H9 (cell line): ENCODE measurements around the gene BMP5. TPM values are rescaled to one million over a fixed set of nuclear protein-coding genes. Genes with fewer than 3 reads are reported as not detected.

Experiments
- DNase-seq: peaks from one replicate; pipeline ENCODE4 v3.0.0-alpha.2; 2017
- H2AFZ ChIP-seq: one replicate; pipeline ENCODE4 v1.6.1; 2013; ENCODE audit warnings: mild to moderate bottlenecking, low read length, control low read depth, moderate library complexity
- H2AK5ac ChIP-seq: 2 replicates; pipeline ENCODE4 v1.6.1; 2013; ENCODE audit warnings: low read length, control low read depth, mixed read lengths; ENCODE audit not compliant: insufficient read length
- H2BK120ac ChIP-seq: one replicate; pipeline ENCODE4 v1.6.1; 2013; ENCODE audit warnings: low read depth, mild to moderate bottlenecking, low read length, control low read depth, inconsistent platforms; ENCODE audit not compliant: poor library complexity, severe bottlenecking
- H2BK12ac ChIP-seq: 2 replicates; pipeline ENCODE4 v1.6.1; 2013; ENCODE audit warnings: low read length, control low read depth, mixed read lengths, low read depth; ENCODE audit not compliant: insufficient read length
- H2BK15ac ChIP-seq: 2 replicates; pipeline ENCODE4 v1.6.1; 2013; ENCODE audit warnings: low read depth, low read length, control low read depth
- H2BK20ac ChIP-seq: one replicate; pipeline ENCODE4 v1.6.1; 2013; ENCODE audit warnings: low read depth, mild to moderate bottlenecking, low read length, control low read depth, inconsistent platforms; ENCODE audit not compliant: poor library complexity, severe bottlenecking
- H2BK5ac ChIP-seq: 2 replicates; pipeline ENCODE4 v1.6.1; 2013; ENCODE audit warnings: low read length, control low read depth, mixed read lengths; ENCODE audit not compliant: insufficient read length
- H3K14ac ChIP-seq: 2 replicates; pipeline ENCODE4 v1.6.1; 2013; ENCODE audit warnings: low read length, control low read depth; ENCODE audit not compliant: insufficient read depth
- H3K18ac ChIP-seq: 2 replicates; pipeline ENCODE4 v1.6.1; 2013; ENCODE audit warnings: low read depth, mild to moderate bottlenecking, mixed read lengths, low read length, control low read depth; ENCODE audit not compliant: insufficient read length
- H3K23ac ChIP-seq: 2 replicates; pipeline ENCODE4 v1.6.1; 2013; ENCODE audit warnings: low read length, control low read depth, mixed read lengths, low read depth; ENCODE audit not compliant: insufficient read length
- H3K23me2 ChIP-seq: 2 replicates; pipeline ENCODE4 v1.6.1; 2013; ENCODE audit warnings: low read depth, mild to moderate bottlenecking, mixed read lengths, low read length, control low read depth; ENCODE audit not compliant: insufficient read length, poor library complexity, severe bottlenecking
- H3K27ac ChIP-seq: 2 replicates; pipeline ENCODE4 v1.5.1; 2013; ENCODE audit warnings: low read length, control low read depth, mixed read lengths, low read depth; ENCODE audit not compliant: insufficient read length
- H3K27me3 ChIP-seq: 2 replicates; pipeline ENCODE4 v1.6.1; 2013; ENCODE audit warnings: low read length, control low read depth, inconsistent platforms; ENCODE audit not compliant: insufficient read depth
- H3K4ac ChIP-seq: 2 replicates; pipeline ENCODE4 v1.6.1; 2013; ENCODE audit warnings: low read depth, mild to moderate bottlenecking, control low read depth, inconsistent platforms, low read length, moderate library complexity
- H3K4me1 ChIP-seq: 2 replicates; pipeline ENCODE4 v1.6.1; 2013; ENCODE audit warnings: low read length, control low read depth, inconsistent platforms; ENCODE audit not compliant: insufficient read depth
- H3K4me2 ChIP-seq: 2 replicates; pipeline ENCODE4 v1.6.1; 2013; ENCODE audit warnings: low read length, control low read depth, mixed read lengths; ENCODE audit not compliant: insufficient read length, insufficient read depth
- H3K56ac ChIP-seq: 2 replicates; pipeline ENCODE4 v1.6.1; 2013; ENCODE audit warnings: low read depth, mild to moderate bottlenecking, mixed read lengths, low read length, control low read depth; ENCODE audit not compliant: insufficient read length
- H3K79me1 ChIP-seq: 2 replicates; pipeline ENCODE4 v1.6.1; 2013; ENCODE audit warnings: low read depth, mild to moderate bottlenecking, moderate library complexity, low read length, control low read depth, inconsistent platforms; ENCODE audit not compliant: insufficient read depth, poor library complexity, severe bottlenecking
- H3K79me2 ChIP-seq: 2 replicates; pipeline ENCODE4 v1.6.1; 2013; ENCODE audit warnings: low read length, control low read depth, inconsistent platforms; ENCODE audit not compliant: insufficient read depth
- H3K9ac ChIP-seq: 2 replicates; pipeline ENCODE4 v1.6.1; 2013; ENCODE audit warnings: low read length, control low read depth, mixed read lengths; ENCODE audit not compliant: insufficient read length; ENCODE audit errors: extremely low read depth
- H3K9me3 ChIP-seq: one replicate; pipeline ENCODE4 v1.6.1; 2013; ENCODE audit warnings: low read depth, low read length, inconsistent platforms; ENCODE audit not compliant: control insufficient read depth
- H3T11ph ChIP-seq: one replicate; pipeline ENCODE4 v1.6.1; 2013; ENCODE audit warnings: mild to moderate bottlenecking, low read length, control low read depth, inconsistent platforms
- H4K20me1 ChIP-seq: one replicate; pipeline ENCODE4 v1.6.1; 2013; ENCODE audit not compliant: control insufficient read depth, insufficient read length, insufficient read depth
- H4K5ac ChIP-seq: 2 replicates; pipeline ENCODE4 v1.6.1; 2013; ENCODE audit warnings: low read depth, mild to moderate bottlenecking, mixed read lengths, low read length, control low read depth; ENCODE audit not compliant: insufficient read length
- H4K8ac ChIP-seq: replicated peaks from 2 replicates; pipeline ENCODE4 v1.6.1; 2013; ENCODE audit warnings: low read length, control low read depth, mixed read lengths, low read depth; ENCODE audit not compliant: insufficient read length
- H4K91ac ChIP-seq: 2 replicates; pipeline ENCODE4 v1.6.1; 2013; ENCODE audit warnings: low read depth, mild to moderate bottlenecking, moderate library complexity, mixed read lengths, low read length, control low read depth; ENCODE audit not compliant: insufficient read length
- H3K27ac Mint-ChIP-seq, 3 experiments: 2 replicates in 2 of 3; 3 replicates in 1 of 3; pipeline ENCODE4 v1.8.0; 2020 to 2021; ENCODE audit warnings: mixed read lengths in 3 of 3, mild to moderate bottlenecking in 1 of 3, moderate library complexity in 1 of 3
- H3K27me3 Mint-ChIP-seq: 2 replicates; pipeline ENCODE4 v1.8.0; 2021; ENCODE audit warnings: low read depth, mild to moderate bottlenecking, moderate library complexity, mixed read lengths
- H3K36me3 Mint-ChIP-seq, 3 experiments: 2 replicates in 2 of 3; 3 replicates in 1 of 3; pipeline ENCODE4 v1.8.0; 2020 to 2021; ENCODE audit warnings: low read depth in 3 of 3, mixed read lengths in 3 of 3; ENCODE audit not compliant: insufficient read depth in 1 of 3
- H3K4me1 Mint-ChIP-seq, 2 experiments: 2 replicates each; pipeline ENCODE4 v1.8.0; 2020; ENCODE audit warnings: mixed read lengths in 2 of 2
- H3K4me3 Mint-ChIP-seq, 2 experiments: 2 replicates in 1 of 2; 3 replicates in 1 of 2; pipeline ENCODE4 v1.8.0; 2020 to 2021; ENCODE audit warnings: mild to moderate bottlenecking in 2 of 2, mixed read lengths in 2 of 2, moderate library complexity in 1 of 2
- H3K9me3 Mint-ChIP-seq, 2 experiments: 2 replicates in 1 of 2; 3 replicates in 1 of 2; pipeline ENCODE4 v1.8.0; 2020; ENCODE audit warnings: mild to moderate bottlenecking in 2 of 2, mixed read lengths in 2 of 2, moderate library complexity in 1 of 2
- CTCF ChIP-seq: fragments of 200-600 bp; sonication (generic); conservative IDR thresholded peaks from 3 replicates; pipeline ENCODE4 v1.8.0; 2021; ENCODE audit warnings: antibody characterized with exemption, mild to moderate bottlenecking
- whole genome bisulfite sequencing: extraction: QIAGEN DNeasy Blood & Tissue Kit; methylation state at CpG from one replicate; pipeline ENCODE4 v1.1.7; 2013; ENCODE audit warnings: missing lambda C conversion rate, low lambda C conversion rate, mixed read lengths; ENCODE audit not compliant: insufficient read length; ENCODE audit errors: extremely low coverage; 5-methylcytosine and 5-hydroxymethylcytosine counted together
- total RNA-seq: library from RNA; stranded (reverse); gene quantifications from 2 replicates; pipeline ENCODE4 v1.2.1, GENCODE V29; 2021

Gene BMP5
- total RNA-seq, 1 experiment from 2014 or later: not detected

GRCh38 chr6:55782275-55782674, 93.1 kb downstream of the BMP5 start:
- Histone ChIP-seq H3K14ac (no peak overlapping the region), H2BK5ac (no peak overlapping the region), H3K23ac (no peak overlapping the region), H3K79me2 (no peaks in the 10 kb centered on the region), H4K8ac (no peak overlapping the region), H3K4me1 (peaks cover 3% of the 10 kb centered on the region; the same call in 1 of the 2 replicates), H3K4me2 (peak overlapping the region; percentile 42), H4K5ac (no peak overlapping the region), H4K20me1 (no peaks in the 10 kb centered on the region), H3K18ac (no peak overlapping the region), H2AFZ (no peak overlapping the region), H3K79me1 (no peaks in the 10 kb centered on the region), H2AK5ac (no peak overlapping the region), H3K23me2 (no peaks in the 10 kb centered on the region), H2BK20ac (no peak overlapping the region), H3K27me3 (no peaks in the 10 kb centered on the region), H2BK120ac (no peak overlapping the region), H3K27ac (no peak overlapping the region), H3K9ac (no peak overlapping the region), H4K91ac (no peak overlapping the region), H3K4ac (no peak overlapping the region), H3K56ac (no peak overlapping the region), H2BK15ac (no peak overlapping the region), H3K9me3 (no peaks in the 10 kb centered on the region), H3T11ph (no peak overlapping the region), H2BK12ac (no peak overlapping the region)
- Mint-ChIP-seq H3K4me3 (no peak overlapping the region), H3K36me3 (no peaks in the 10 kb centered on the region), H3K9me3 (no peaks in the 10 kb centered on the region), H3K27ac (peak overlapping the region in 1 of 3 experiments; percentile 5; a peak in 1 of 7 replicates), H3K27me3 (no peaks in the 10 kb centered on the region), H3K4me1 (peaks cover 16 to 18% of the 10 kb centered on the region in 2 experiments)
- no peak for TF ChIP-seq CTCF
- WGBS: no CpG with 5 or more reads among the region's 2 CpGs
- no peak for DNase-seq
